Activated CD8-positive, alpha-beta memory T cell treated with anti-CD3 and anti-CD28 coated beads, Interleukin-2, amount 50 U/mL, for 4 hours (primary cell): ENCODE results near the gene CSNK2A1.
"Not testable (repeated sequence)": the region's sequence is repeated elsewhere in the genome, so short reads cannot be mapped to it uniquely, and the experiment has no call there.

Experiments used
- DNase-seq: peaks from one replicate; pipeline ENCODE4 v3.0.0-alpha.2; 2020

The CSNK2A1 gene

DNA sequence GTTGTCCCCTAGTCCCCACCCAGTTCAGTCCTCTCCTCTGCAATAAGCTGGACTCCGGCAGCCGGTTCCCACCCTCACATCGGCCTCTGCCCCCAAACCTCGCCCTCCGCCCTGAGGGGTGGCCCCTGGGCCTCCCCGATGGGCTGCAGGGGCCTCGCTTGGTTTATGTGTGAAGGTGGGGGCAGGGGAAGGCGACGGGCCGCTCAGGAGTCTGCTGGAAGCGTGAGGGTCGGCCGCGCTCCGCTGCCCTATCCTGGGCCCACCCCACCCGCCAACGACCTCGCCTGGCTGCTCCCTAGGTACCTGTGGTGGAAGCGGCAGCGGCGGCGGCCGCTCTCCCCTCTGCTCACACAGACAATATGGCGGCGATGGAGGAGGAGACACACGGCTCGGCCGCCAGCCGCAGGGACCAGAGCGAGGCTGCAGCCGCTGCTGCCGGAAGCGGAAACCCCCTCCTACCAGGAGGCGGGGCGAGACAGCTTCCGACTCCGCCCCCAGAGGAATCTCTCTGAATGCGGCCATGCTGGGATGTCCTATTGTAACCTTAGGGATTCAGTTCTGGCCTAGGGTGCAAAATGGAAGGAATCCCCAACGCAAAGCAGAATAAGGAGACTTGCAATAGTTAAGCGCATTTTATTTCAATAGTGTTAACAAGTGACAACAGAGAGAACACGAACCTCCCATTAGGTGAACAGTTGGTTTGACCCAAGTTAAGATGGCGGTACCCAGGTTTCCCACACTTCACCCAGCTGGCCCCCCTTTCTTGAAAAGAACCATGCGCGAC is at the start of gene CSNK2A1:
TSS of gene CSNK2A1 (minus strand) at position 422 of the 784 bp plus-strand sequence. CDS start 35,239 bp downstream, outside the sequence.
- DNase-seq, result peak; percentile 96

DNA sequence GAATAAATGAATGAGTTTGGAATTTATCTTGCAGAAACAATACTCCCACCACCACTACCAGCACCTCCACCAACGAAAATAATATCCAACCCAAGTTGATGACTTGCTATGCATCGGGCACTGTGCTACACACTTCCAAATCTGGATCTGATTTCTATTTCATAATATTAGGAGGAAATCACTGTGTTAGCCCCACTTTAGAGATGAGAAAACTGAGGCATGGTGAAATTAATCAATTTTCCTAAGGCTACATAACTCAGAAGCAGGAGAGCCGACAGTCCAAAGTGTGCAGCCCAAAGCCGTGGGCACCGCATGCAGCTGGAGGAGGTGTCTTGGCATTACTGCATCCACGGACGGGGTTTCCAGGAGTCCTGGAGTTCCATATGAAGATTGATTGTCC is 48.9 kb upstream of the CSNK2A1 start:
- no peak for DNase-seq

DNA sequence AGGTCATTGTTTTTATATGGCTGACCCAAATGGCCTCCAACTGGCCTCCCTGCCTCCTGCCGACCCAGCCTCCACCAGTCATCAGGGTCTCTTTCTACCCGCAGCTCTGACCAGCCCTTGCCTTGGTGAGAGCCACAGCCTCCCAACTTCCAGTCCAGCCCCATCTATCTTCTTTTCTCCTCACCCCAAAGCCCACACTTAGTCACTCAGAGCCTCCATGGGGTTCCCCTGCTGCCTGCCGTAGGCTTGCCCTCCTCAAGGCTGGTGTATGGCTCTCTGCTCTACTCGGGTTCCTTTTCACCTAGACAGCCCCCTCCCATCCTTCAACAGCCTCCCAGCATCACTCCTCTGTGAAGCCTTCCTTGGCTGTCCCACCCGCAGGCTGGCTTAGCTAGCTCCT is 48.4 kb upstream of the CSNK2A1 start:
- no peak for DNase-seq

DNA sequence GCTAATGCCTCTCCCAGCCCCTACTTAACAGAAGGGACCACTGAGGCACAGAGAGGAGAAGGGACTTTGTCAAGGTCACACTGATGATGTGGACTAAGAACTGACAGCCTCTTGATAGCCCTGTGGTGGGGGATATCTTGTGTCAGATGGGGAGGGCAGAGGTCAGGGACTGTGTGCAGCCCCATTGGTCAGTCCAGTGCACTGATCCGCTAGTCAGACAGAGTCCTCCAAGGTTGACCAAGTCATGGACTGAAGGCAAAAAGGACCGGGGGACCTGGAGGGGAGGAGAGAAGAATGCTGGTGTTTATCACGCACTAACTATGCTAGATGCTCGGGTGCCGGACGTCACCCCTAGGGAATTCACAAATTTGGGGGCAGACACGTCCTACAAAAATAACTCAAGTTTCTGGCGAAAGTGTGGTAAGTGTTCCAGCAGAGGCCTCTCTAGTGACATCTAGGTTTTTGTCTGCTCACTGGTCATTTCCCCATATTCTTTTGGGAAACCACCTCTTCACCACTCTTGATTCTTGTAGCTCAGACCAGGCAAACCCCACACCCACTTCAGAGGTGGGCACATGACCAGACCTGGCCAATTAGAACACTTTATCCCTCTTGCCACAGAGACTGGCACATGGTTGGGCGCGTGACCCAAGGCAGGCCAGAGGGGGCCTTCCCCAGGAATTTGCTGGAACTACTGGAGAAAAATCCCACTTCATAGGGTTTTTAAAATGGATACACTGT is 45.5 kb upstream of the CSNK2A1 start:
- no peak for DNase-seq

DNA sequence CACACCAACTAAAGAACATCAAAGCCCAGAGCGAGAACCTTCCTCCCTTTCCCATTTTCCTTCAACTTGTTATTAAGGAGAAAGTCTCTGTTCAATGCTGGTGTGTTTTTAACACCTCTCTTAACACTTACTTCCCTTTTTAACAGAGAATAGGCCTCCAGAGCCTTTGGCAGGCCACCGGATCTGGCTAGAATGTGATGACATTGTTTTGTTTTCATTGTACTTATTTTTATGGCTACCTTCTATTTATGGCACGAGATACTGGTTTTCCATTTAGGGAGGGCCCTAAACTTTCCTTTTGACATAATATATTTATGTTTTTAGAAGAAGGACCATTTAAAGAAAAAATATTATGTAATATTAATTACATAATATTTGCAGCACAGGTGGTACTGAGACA is 44.9 kb upstream of the CSNK2A1 start:
- DNase-seq, result no peak

DNA sequence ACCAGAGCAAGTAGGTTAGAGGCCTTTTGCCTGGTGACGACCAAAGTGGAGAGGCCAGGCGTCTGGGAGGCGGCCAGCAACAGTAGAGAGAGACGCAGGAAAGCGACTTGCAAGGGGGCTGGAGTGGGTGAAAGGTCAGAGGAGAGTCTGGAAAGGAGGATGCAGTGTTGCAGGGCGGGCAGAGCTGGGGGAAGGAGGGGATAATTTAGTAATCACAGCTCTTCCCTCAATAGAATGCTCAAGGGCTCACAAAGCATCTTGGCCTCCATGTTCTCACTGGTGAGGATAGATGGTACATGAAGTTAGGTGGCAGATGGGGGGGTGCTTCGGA is 41.3 kb upstream of the CSNK2A1 start:
- no peak for DNase-seq

DNA sequence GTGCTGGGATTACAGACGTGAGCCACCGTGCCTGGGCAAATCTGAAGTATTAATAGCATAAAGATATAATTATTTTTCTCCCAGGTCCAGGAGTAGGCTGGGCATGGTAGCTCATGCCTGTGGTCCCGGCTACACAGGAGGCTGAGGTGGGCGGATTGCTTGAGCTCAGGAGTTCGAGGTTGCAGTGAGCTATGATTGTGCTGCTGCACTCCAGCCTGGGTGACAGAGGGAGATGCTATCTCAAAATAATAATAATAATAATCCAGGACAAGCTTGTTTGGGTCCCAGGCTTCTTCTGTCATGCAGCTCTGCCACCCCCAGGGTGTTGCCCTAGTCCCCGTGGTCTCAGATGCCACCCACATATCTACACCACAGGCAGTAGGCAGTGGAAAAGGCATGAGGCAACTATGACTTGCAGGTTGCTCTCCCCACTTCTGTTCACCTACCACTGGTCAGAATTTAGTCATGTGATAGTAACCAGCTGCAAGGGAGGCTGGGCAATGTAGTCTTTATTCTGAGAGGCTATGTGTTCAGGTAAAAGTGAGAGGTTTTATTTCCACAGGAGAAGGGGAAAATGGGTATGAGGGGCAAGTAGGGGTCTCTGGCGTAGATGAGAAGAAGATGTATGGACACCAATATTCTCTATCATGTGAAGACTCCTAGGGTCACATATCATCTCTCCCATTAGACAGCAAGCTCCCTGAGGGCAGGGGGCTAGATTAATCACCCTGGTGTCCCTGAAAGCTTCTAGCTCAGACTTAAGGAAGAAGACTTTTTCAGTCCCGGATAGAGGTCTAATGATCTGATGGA is 40.8 kb upstream of the CSNK2A1 start:
- no peak for DNase-seq

DNA sequence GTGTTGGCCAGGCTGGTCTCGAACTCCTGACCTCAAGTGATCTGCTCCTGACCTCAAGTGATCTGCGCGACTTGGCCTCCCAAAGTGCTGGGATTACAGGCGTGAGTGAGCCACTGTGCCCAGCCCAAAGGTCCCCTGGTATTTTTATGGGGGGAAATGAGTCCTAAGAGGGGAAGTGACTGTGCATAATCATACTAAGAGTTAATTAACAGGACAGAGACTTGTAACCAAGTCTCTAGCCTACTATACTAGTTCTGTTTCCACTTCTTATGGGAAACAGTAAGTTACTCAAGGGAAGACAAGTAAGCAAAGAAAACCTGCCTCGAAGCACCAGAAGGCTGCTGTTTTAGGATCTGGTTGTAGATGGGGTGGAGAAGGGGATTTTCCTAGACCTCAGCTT is 38.6 kb upstream of the CSNK2A1 start:
- no peak for DNase-seq

DNA sequence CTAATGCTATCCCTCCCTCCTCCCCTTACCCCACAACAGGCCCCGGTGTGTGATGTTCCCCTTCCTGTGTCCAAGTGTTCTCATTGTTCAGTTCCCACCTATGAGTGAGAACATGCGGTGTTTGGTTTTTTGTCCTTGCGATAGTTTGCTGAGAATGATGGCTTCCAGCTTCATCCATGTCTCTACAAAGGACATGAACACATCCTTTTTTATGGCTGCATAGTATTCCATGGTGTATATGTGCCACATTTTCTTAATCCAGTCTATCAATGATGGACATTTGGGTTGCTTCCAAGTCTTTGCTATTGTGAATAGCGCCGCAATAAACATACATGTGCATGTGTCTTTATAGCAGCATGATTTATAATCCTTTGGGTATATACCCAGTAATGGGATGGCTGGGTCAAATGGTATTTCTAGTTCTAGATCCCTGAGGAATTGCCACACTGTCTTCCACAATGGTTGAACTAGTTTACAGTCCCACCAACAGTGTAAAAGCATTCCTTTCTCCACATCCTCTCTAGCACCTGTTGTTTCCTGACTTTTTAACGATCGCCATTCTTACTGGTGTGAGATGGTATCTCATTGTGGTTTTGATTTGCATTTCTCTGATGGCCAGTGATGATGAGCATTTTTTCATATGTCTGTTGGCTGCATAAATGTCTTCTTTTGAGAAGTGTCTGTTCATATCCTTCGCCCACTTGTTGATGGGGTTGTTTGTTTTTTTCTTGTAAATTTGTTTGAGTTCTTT is 35.5 kb upstream of the CSNK2A1 start:
- not testable (repeated sequence) for DNase-seq

DNA sequence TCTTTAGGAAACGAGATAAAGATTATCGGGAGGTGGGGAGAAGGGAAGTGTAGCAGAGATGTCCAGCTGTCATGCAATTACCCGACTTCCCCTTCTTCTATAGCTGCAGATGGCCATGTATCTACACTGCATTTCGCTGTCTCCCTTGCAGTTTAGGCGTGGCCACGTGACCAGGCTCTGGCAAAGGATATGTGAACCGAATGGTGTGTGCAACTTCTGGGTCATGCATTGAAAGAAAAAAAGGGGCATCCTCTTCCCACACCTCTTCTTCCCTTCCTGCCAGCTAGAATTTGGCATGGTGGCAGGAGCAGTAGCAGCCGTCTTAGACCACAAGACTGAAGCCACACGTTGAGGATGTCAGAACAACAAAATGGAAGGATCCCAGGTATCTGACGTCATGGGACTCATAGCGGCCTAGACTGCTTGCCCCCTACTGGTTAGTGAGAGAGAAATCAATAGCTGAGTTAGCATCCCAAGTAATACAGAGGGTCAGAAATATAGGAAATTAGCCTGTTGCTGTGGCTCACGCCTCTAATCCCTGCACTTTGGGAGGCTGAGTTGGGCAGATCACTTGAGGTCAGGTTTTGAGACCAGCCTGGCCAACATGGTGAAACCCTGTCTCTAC is 33.7 kb upstream of the CSNK2A1 start:
- no peak for DNase-seq

DNA sequence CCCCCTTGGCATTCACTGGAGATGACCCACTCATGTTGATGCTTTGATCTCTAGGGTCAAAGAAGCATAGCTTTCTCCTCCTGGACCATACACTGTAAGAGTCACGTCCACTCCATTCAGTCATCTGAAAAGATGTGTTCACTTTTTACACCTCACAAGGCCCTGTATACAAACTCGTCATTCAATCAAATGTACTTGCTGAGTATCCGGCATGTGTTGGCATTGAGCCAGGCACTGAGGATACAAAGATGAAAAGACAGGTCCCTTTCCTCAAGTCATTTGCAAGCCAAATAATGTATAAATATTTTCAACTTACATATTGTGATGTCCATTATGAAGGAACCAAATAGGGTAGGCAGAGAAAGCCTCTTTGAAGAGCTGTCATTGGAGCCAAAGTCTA is 32.6 kb upstream of the CSNK2A1 start:
- no peak for DNase-seq

DNA sequence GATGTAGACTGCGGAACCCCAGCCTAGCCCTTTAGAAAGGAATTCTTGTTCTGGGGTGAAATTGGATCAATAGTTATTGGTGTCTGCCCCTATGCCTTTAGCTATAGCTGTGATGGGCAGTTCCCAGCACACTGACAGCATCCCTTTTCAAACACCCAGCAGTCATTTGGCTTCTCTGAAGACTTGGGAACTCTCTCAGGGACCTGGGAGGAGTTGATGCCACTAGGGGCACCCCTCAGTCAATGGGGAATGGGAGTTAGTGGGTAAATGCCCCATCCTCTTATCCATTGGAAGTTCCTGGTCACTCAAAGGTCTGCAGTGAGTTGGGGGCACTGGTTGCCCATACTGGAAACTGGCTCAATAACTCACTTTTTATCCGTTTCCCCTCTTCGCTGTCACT is 31.6 kb upstream of the CSNK2A1 start:
- no peak for DNase-seq

DNA sequence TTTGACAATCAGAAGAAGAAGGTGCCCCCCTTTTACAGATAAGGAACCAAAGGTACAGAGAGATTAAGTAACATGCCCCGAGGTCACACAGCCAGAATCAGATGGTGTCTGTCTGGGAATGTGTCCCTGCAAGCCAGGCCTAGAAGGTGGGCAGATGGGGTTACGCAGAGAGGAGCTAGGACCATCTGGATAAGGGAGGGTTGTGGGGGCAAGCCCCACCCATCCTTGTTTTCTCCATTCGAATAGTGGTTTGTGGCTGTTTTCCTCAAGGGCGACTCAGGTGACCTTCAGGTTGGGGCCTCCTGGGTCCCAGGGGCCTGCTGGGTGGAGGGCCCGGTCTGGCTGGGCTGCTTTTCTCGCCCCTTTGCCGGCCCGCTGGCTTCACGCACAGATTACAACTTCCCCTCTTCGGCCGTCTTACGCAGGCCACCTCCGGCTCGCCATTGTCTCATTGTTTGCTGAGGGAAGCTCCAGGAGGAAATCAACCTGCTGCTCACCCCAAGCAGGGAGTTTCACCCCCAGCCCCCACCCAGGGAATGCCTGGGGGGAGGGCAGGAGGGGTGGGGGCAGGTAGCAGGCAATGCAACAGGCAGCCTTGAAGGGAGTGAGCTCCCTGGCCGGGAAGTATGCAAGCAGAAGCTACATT is 30.8 kb upstream of the CSNK2A1 start:
- no peak for DNase-seq

DNA sequence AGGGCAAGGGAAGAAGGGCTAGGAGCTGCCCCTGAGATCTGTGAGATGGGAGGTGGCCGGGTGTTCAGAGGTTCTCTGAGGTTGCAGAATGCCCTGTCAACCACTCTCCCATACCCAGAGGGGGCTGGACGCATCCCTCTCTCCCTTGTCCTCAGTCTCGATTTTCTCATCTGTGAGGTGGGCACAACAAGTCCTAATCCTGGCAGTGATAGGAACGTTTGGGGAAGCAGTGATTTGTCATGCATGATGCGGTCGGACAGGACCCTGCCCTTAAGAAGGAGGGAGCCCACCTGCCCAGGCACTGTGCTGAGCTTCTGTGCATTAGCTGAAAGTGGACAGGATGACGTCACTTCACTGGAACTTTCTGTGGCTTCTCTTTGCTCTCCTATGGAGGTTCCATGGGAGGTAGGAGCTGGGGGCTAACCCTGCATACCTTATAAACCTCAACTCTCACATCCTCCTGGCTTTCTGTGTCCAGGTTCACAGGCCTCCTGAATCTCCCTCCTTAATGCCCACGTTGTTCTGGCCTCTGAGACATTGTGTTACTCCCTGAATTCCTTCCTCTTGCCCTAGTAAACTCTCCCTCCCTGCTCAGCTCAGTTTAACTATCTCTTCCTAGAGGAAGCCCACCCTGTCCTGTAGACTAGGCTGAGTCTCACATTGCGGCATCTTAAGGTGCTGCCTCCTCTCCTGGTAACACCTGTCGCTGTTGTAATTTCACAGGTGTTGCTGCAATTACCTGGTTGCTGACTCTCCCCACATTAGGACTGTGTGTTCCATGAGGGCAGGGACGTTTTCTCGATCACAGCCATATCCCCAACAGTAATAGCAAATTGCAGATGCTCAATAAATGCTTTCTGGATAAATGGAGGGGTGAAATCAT is 30.1 kb upstream of the CSNK2A1 start:
- DNase-seq, result no peak

DNA sequence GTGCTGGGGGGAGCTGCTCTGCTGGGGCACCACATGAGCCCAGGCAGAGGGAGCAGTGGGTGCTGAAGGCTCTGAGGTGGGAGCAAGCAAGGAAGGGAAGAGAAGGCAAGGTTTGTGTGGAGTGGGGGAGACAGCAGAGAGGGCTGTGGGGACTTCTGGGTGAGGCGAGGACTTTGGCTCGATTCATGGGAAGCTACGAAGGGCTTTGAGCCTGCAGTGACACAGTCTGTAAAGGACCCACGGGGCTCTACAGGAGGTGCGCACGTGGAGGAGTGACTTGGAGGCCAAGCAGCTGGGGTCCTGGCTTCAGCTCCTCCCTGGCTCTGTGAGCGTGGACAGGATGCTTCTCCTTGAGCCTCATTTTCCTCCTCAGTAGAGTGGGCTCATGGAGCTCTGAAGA is 29.1 kb upstream of the CSNK2A1 start:
- no peak for DNase-seq

DNA sequence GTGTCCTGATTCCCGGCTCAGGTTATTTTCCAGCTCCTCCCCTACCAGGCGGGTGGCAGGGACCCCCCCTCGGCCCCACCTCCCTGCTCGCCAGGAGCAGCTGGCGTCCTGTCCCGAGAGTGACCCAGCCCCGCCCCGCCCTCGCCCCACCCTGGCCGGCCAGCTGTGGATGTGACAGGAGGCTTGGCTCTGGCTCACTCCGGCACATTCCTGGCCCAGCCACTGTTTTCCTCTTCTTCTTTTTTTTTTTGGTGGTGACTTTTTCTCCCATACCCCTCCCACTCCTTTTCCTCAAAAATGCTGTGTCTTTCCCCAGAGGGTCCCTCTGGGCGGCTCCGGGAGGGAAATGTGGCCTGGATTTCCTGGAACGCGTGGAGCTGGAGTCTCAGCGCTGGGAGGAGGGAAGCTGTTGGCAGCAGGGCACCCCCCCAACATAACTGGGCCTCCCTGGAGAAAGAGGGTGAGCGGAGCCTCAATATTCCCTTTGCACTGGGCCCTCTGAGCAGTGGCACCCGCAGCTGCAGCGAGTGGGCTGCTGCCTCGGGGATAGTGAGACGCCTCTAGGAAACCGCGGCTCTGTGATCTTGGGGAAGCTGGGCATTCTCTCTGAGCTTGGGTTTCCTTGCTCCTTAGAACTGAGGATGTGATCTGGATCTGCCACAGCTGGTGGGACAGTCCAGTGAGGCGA is 28.3 kb upstream of the CSNK2A1 start:
- DNase-seq, result no peak

DNA sequence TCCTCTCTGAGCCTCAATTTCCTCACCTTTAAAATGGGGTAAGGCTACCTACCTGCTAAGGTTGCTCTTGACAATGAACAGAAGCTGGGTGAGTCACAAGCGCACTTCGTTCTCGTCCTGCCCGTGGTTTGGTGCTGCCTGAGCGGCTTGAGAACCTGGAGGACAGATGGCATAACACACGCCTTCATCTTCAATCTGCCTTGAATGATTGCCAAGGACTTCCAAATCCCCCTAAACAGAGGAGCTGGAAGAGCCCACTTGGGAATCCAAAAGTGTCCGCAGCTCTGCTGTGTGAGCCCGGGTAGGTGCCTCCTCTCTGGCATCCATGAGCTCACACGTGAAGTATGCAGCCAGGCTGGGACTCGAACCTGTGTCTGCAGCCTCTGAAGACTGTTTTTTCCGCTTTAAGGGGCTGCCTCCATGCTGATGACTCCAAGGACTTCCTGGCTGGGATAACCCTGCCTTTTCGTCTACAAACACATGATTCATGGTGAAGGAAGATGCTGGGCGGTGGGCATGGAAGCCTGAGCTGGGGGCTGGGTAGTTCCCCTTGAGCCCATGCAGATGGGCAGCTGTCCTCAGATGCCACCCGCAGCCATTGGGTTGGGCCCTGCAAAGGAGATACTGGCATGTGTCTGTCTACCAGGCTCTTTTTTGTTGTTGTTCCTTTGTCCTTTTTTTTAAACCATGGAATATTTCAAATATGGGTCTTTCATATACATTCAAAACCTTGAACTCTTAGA is 25.3 kb upstream of the CSNK2A1 start:
- no peak for DNase-seq

DNA sequence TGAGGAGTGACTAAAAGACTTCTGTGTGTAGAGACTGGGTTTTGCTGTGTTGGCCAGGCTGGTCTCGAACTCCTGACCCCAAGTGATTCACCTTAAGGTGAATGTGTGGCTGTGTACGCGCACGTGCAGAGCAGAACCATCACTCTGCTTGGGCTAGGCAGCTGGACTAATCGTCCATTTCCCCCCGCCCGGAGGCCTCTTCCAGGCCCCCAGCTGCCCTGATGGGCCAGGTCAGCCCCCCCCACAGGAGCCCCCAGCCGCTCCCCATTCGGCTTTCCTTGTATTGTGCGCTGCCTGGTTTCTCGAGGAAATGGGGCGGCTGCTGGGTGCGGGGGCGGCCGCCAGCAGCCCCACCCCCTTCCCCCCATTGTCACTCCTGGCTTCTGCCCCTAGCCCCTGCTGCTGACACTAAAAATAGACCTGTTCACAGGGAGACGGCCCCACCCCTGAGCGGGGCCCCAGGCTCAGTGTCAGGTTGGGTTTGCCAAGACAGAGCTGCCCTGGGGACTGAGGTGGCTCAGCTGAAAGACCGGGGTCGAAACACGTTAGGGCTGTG is 24.6 kb upstream of the CSNK2A1 start:
- no peak for DNase-seq

DNA sequence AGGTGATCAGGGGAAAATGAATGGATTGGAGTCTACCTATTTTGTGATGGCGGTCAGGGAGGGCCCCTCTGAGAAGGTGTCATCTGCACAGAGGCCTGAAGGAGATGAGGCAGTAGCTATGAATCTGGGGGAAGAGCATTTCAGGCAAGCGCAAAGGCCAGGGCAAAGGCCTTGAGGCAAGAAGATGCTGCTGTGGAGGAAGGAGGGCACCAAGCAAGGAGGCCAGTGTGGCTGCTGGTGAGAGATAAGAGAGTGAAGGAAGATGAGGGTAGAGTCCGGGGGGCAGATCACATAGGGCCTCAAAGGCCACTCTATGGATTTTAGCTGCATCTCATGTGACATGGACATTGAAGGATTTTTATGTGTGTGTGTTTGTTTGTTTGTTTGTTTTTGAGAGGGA is 20.6 kb upstream of the CSNK2A1 start:
- DNase-seq, result no peak
